ENCODE data around the gene INTS11.

The INTS11 gene

GRCh38 chr1:1353389-1354151 is 29.1 kb upstream of the INTS11 start:
- no peak for DNase-seq (ENCODE audit: extremely low spot score)
- ChIA-PET CTCF (interaction anchor here (1.2 to 3.1 kb wide), 2 partner anchors 17 to 88 kb away, joined by 4 to 29 read pairs; no protein-coding TSS in a partner anchor), POLR2A (no interaction called here)
- TF ChIP-seq CTCF (IDR thresholded peaks at IDR 0.05; ENCODE audit: control extremely low read depth, extremely low read depth, low read depth, missing control alignments): no peak

- TF ChIP-seq CTCF (IDR thresholded peaks at IDR 0.05; ENCODE audit: control extremely low read depth, extremely low read depth, low read depth, missing control alignments): no peak
- POLR2A ChIA-PET: no interaction called here
- CTCF ChIA-PET: interaction anchor here (1.2 to 3.1 kb wide), 4 partner anchors 18 to 281 kb away, joined by 3 to 29 read pairs (median 4); no protein-coding TSS in a partner anchor
- no peak for DNase-seq (ENCODE audit: extremely low spot score)
Measured at GRCh38 chr1:1352786-1353388, 28.4 kb upstream of the INTS11 start.

GRCh38 chr1:1351511-1352427 is 27.3 kb upstream of the INTS11 start:
- no peak for TF ChIP-seq CTCF (IDR thresholded peaks at IDR 0.05; ENCODE audit: control extremely low read depth, extremely low read depth, low read depth, missing control alignments)
- no peak for DNase-seq (ENCODE audit: extremely low spot score)
- ChIA-PET POLR2A (no interaction called here), CTCF (interaction anchor here (1.2 to 3.1 kb wide), 4 partner anchors 19 to 280 kb away, joined by 3 to 29 read pairs (median 4); no protein-coding TSS in a partner anchor)

- POLR2A ChIA-PET: no interaction called here
- DNase-seq (ENCODE audit: extremely low spot score): peak; percentile 93
- CTCF ChIA-PET: no interaction called here
- TF ChIP-seq CTCF (IDR thresholded peaks at IDR 0.05; ENCODE audit: control extremely low read depth, extremely low read depth, low read depth, missing control alignments): peak; percentile 64
Measured at GRCh38 chr1:1349256-1350012, 25.0 kb upstream of the INTS11 start, which contains the start of gene DVL1. DVL1 (minus strand) TSS chr1:1349418; CDS start chr1:1349065, 353 bp downstream.

GRCh38 chr1:1348420-1349255 is 24.2 kb upstream of the INTS11 start:
- no peak for DNase-seq (ENCODE audit: extremely low spot score)
- TF ChIP-seq CTCF (IDR thresholded peaks at IDR 0.05; ENCODE audit: control extremely low read depth, extremely low read depth, low read depth, missing control alignments): no peak
- POLR2A ChIA-PET: no interaction called here
- CTCF ChIA-PET: interaction anchor here (0.9 to 1.5 kb wide), 7 partner anchors 11 to 227 kb away, joined by 3 to 13 read pairs (median 4); no protein-coding TSS in a partner anchor
